Vagina (tissue), 2 donors: Measurements from ENCODE around the gene TH. TPM values are rescaled to one million over a fixed set of nuclear protein-coding genes. Genes with fewer than 3 reads are reported as not detected.

Experiments used
- DNase-seq, 2 donors: peaks; one replicate each; pipeline ENCODE4 v3.0.0-alpha.2; 2017; ENCODE audit errors: extremely low spot score in 2 of 2
- H3K27ac ChIP-seq: fragments of 200-600 bp; sonication (generic); one replicate; pipeline ENCODE4 v1.5.1; 2019
- H3K27me3 ChIP-seq: fragments of 200-600 bp; sonication (generic); one replicate; pipeline ENCODE4 v1.5.1; 2019
- H3K36me3 ChIP-seq, 2 donors: fragments of 200-600 bp; sonication (generic); one replicate each; pipeline ENCODE4 v1.5.1; 2017 to 2019
- H3K4me1 ChIP-seq: fragments of 200-600 bp; sonication (generic); one replicate; pipeline ENCODE4 v1.5.1; 2019
- H3K4me3 ChIP-seq, 2 donors: fragments of 200-600 bp; sonication (generic); 1 replicate in 1 of 2; 2 replicates in 1 of 2; pipeline ENCODE4 v1.5.1; 2016 to 2019
- H3K9me3 ChIP-seq: fragments of 200-600 bp; sonication (generic); one replicate; pipeline ENCODE4 v1.5.1; 2019
- POLR2A ChIP-seq, 2 donors: fragments of 450-650 bp; IDR thresholded peaks; one replicate each; pipeline ENCODE4 v1.6.1; 2017; ENCODE audit warnings: antibody characterized with exemption in 2 of 2, mild to moderate bottlenecking in 2 of 2, moderate library complexity in 2 of 2
- POLR2AphosphoS5 ChIP-seq, 2 donors: sonication (generic); formaldehyde crosslinking; IDR thresholded peaks; one replicate each; pipeline ENCODE4 v1.9.0; 2017; ENCODE audit warnings: antibody characterized with exemption in 2 of 2, mild to moderate bottlenecking in 2 of 2, low read depth in 1 of 2; ENCODE audit not compliant: insufficient read depth in 1 of 2
- intact Hi-C: fragments of 100-400 bp; cut with DNase I; formaldehyde crosslinking; loops from one replicate; pipeline ENCODE4 v1.15.1; 2023
- total RNA-seq: library from RNA; depleted of rRNA; stranded (reverse); fragments of >200 nt; gene quantifications from one replicate; pipeline ENCODE4 v1.2.3, GENCODE V29; 2016
- TF ChIP-seq, protein P1 (sequence below), 3 experiments: fragments of 450-650 bp in 2 of 3; fragments of 200-600 bp in 1 of 3; sonication (generic) in 1 of 3; IDR thresholded peaks; one replicate each; pipeline ENCODE4 v1.5.1; 2017 to 2019; ENCODE audit warnings: antibody characterized with exemption in 3 of 3, mild to moderate bottlenecking in 2 of 3, moderate library complexity in 2 of 3

The TH gene
- total RNA-seq, 1 donor from 2014 or later = 21.9 TPM

DNA sequence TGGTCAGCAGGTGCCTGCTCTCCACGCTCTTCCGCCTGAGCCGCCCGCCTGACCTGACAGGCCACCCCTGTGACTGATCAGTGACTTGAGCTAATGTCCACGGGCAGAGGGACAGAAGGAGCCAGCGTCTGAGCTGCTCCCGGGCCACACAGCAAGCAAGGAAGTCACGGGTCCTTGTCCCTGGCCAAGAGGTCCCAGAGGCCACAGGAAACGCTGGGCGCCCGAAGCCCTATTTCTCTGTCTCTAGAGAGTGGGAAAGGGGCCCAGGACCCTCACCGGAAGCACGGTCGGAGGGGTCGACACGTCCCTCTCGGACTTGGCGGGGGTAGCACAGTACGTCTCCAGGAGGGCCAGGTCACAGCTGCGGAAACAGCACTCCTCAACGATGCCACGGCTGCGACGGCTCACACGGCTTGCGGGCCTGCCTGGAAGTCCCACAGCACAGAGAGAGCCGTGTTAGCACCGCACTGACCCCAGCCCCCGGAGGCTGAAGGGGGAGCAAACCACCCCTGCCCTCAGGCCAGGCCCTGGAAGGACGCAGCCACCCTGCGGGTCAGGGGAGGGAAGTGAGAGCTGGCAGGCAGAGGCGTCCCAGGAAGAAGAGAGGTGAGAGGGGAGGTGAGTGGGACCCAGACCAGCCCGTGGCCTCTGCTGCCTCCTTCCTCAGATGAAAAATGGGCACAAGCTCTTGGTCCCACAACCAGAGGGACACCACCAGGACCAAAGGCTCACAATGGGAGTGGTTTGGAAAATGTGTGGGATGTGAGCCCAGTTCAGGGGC lies 38.2 kb downstream of the TH start:
- TF ChIP-seq POLR2AphosphoS5 (IDR thresholded peaks at IDR 0.05; ENCODE audit: insufficient read depth in 1 of 2, low read depth in 1 of 2) (no peak), POLR2A (IDR thresholded peaks at IDR 0.05) (no peak)
- TF ChIP-seq, protein P1, sequence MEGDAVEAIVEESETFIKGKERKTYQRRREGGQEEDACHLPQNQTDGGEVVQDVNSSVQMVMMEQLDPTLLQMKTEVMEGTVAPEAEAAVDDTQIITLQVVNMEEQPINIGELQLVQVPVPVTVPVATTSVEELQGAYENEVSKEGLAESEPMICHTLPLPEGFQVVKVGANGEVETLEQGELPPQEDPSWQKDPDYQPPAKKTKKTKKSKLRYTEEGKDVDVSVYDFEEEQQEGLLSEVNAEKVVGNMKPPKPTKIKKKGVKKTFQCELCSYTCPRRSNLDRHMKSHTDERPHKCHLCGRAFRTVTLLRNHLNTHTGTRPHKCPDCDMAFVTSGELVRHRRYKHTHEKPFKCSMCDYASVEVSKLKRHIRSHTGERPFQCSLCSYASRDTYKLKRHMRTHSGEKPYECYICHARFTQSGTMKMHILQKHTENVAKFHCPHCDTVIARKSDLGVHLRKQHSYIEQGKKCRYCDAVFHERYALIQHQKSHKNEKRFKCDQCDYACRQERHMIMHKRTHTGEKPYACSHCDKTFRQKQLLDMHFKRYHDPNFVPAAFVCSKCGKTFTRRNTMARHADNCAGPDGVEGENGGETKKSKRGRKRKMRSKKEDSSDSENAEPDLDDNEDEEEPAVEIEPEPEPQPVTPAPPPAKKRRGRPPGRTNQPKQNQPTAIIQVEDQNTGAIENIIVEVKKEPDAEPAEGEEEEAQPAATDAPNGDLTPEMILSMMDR (IDR thresholded peaks at IDR 0.05) = no peak
- intact Hi-C loops = no loop called here
- Histone ChIP-seq H3K4me1 (peaks cover 7% of the 10 kb centered on the region), H3K9me3 (no peaks in the 10 kb centered on the region), H3K36me3 (no peaks in the 10 kb centered on the region), H3K4me3 (no peak overlapping the region), H3K27me3 (no peaks in the 10 kb centered on the region), H3K27ac (no peak overlapping the region)
- no peak for DNase-seq

DNA sequence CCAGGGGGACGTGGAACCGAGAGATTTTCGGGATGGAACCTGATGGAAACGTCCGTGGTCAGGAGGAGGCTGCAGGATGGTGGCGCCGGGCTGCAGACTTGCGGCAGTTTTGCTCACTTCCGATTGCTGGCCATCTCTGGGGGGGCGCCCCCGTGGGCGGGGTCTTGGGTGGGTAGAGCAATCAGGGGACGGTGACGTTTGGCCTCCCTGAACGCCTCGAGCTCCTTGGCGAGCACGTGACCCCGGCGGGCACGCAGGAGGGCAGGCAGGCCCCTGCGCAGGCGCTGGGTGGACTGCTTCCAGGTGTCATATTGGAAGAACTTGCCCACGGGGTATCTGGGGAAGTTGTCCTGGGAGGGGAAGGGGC lies 38.8 kb downstream of the TH start:
- peaks cover 7% of the 10 kb centered on the region for H3K4me1 ChIP-seq
- no peaks in the 10 kb centered on the region for H3K27me3 ChIP-seq
- DNase-seq = no peak
- no peaks in the 10 kb centered on the region for H3K36me3 ChIP-seq
- TF ChIP-seq POLR2A (IDR thresholded peaks at IDR 0.05) = no peak
- TF ChIP-seq, protein P1 (IDR thresholded peaks at IDR 0.05) = no peak
- no peak for TF ChIP-seq POLR2AphosphoS5 (IDR thresholded peaks at IDR 0.05; ENCODE audit: insufficient read depth in 1 of 2, low read depth in 1 of 2)
- intact Hi-C loops = no loop called here
- H3K9me3 ChIP-seq = no peaks in the 10 kb centered on the region
- H3K27ac ChIP-seq = no peak overlapping the region
- H3K4me3 ChIP-seq = no peak overlapping the region

DNA sequence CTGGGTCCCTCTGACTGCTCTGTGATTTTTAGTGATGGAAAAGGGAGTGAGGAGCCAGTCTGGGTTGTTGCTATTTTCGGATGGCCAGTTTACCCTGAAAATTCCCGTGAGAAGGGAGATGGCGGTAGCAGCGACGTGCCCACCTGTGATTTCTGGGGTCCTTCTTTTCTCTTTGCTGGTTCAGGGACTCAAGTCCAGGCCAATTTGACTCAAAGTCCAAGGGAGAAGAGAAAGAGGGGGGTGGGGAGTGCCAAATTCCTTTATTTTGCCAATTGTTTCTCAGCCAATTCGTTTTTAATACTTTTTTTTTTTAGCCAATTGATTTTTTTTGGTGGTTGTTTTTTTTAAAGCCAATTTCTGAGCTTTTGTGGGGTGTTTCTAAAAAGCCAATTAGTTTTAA lies 39.4 kb downstream of the TH start:
- no peaks in the 10 kb centered on the region for H3K36me3 ChIP-seq
- no peak overlapping the region for H3K27ac ChIP-seq
- intact Hi-C loops = no loop called here
- no peaks in the 10 kb centered on the region for H3K9me3 ChIP-seq
- H3K4me1 ChIP-seq = peaks cover under 1% of the 10 kb centered on the region
- no peak overlapping the region for H3K4me3 ChIP-seq
- TF ChIP-seq POLR2AphosphoS5 (IDR thresholded peaks at IDR 0.05; ENCODE audit: insufficient read depth in 1 of 2, low read depth in 1 of 2) (no peak), POLR2A (IDR thresholded peaks at IDR 0.05) (no peak)
- TF ChIP-seq, protein P1 (IDR thresholded peaks at IDR 0.05) = no peak
- no peak for DNase-seq
- H3K27me3 ChIP-seq = no peaks in the 10 kb centered on the region

DNA sequence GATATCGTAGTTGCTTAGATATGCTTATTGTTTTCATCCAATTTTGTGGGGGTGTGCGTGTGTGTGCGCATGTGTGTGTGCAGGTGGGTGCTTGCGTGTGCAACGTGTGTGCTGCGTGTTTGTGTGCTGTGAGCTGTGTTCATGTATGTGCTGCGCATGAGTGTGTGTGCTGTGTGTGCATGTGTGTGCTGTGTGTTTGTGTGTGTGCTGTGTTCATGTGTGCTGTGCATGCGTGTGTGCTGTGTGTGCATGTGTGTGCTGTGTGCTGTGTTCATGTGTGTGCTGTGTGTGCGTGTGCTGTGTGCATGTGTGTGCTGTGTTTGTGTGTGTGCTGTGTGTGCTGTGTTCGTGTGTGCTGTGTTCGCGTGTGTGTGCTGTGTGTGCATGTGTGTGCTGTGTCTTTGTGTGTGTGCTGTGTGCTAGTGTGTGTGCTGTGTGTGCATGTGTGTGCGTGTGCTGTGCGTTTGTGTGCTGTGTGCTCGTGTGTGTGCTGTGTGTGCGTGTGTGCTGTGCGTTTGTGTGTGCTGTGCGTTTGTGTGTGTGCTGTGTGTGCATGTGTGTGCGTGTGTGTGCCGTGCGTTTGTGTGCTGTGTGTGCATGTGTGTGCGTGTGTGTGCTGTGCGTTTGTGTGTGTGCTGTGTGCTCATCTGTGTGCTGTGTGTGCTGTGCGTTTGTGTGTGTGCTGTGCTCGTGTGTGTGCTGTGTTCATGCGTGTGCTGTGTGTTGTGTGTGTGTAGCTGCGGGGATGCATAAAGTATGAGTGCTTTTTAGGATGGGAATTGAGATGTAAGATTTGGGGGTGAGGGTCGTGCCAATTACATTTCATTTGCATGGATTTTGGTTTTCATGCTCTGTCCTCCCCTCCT lies 40.0 kb downstream of the TH start:
- Histone ChIP-seq H3K4me3 (no peak overlapping the region), H3K27ac (no peak overlapping the region), H3K27me3 (no peaks in the 10 kb centered on the region), H3K36me3 (no peaks in the 10 kb centered on the region), H3K9me3 (no peaks in the 10 kb centered on the region), H3K4me1 (no peaks in the 10 kb centered on the region)
- intact Hi-C loops = no loop called here
- no peak for DNase-seq
- TF ChIP-seq, protein P1 (IDR thresholded peaks at IDR 0.05) = no peak
- no peak for TF ChIP-seq POLR2AphosphoS5 (IDR thresholded peaks at IDR 0.05; ENCODE audit: insufficient read depth in 1 of 2, low read depth in 1 of 2)
- TF ChIP-seq POLR2A (IDR thresholded peaks at IDR 0.05) = no peak
